Measurements from ENCODE around the gene NCOA3.

The NCOA3 gene

DNA sequence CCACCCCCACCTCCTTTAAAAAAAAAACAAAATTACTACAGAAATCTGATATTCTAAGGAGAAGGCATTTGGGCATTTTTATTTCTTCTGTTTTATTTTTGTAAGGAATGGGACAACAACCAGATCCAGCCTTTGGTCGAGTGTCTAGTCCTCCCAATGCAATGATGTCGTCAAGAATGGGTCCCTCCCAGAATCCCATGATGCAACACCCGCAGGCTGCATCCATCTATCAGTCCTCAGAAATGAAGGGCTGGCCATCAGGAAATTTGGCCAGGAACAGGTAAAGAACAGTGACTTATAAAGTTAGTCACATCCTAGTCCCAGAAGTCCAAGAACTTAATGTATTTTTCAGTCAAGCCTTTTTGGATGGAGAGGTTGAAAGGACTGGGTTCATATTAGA is 150.6 kb downstream of the NCOA3 start:
- TF ChIP-seq, protein P1, sequence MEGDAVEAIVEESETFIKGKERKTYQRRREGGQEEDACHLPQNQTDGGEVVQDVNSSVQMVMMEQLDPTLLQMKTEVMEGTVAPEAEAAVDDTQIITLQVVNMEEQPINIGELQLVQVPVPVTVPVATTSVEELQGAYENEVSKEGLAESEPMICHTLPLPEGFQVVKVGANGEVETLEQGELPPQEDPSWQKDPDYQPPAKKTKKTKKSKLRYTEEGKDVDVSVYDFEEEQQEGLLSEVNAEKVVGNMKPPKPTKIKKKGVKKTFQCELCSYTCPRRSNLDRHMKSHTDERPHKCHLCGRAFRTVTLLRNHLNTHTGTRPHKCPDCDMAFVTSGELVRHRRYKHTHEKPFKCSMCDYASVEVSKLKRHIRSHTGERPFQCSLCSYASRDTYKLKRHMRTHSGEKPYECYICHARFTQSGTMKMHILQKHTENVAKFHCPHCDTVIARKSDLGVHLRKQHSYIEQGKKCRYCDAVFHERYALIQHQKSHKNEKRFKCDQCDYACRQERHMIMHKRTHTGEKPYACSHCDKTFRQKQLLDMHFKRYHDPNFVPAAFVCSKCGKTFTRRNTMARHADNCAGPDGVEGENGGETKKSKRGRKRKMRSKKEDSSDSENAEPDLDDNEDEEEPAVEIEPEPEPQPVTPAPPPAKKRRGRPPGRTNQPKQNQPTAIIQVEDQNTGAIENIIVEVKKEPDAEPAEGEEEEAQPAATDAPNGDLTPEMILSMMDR (IDR thresholded peaks at IDR 0.05) = no peak
- Histone ChIP-seq H3K27ac (no peak overlapping the region), H3K4me3 (no peak overlapping the region)
- no peak for DNase-seq (ENCODE audit: low spot score)

DNA sequence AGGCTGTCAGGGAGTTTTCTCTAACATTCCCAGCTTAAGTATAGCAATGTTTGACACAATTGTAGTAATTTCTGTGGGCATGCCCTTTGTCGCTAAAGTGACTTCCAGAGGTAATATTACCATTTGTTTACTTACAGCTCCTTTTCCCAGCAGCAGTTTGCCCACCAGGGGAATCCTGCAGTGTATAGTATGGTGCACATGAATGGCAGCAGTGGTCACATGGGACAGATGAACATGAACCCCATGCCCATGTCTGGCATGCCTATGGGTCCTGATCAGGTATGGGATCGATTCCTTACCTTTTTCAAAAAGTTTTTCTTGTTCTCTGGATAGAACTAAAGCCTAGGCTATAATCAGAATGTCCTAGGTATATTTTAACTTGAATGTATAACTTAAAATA is 151.1 kb downstream of the NCOA3 start:
- no peak overlapping the region for H3K4me3 ChIP-seq
- DNase-seq (ENCODE audit: low spot score) = no peak
- H3K27ac ChIP-seq = no peak overlapping the region
- TF ChIP-seq, protein P1 (IDR thresholded peaks at IDR 0.05) = no peak

DNA sequence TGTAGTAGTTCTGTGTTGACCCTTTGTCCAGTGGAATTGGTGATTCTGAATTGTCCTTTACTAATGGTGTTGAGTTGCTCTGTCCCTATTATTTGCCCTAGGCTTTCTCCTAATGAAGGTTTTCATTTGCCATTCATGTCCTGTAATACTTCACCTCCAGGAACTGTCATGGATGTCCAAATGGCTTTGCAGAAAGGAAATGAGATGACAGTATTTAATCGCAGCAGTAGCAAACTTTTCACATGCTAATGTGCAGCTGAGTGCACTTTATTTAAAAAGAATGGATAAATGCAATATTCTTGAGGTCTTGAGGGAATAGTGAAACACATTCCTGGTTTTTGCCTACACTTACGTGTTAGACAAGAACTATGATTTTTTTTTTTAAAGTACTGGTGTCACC is 152.2 kb downstream of the NCOA3 start:
- H3K27ac ChIP-seq = no peak overlapping the region
- no peak for DNase-seq (ENCODE audit: low spot score)
- H3K4me3 ChIP-seq = no peak overlapping the region
- TF ChIP-seq, protein P1 (IDR thresholded peaks at IDR 0.05) = no peak

DNA sequence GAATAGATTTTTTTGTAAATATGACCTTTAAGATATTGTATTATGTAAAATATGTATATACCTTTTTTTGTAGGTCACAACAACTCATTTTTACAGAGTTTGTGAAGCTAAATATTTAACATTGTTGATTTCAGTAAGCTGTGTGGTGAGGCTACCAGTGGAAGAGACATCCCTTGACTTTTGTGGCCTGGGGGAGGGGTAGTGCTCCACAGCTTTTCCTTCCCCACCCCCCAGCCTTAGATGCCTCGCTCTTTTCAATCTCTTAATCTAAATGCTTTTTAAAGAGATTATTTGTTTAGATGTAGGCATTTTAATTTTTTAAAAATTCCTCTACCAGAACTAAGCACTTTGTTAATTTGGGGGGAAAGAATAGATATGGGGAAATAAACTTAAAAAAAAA is 152.7 kb downstream of the NCOA3 start:
- no peak for DNase-seq (ENCODE audit: low spot score)
- Histone ChIP-seq H3K4me3 (no peak overlapping the region), H3K27ac (no peak overlapping the region)
- TF ChIP-seq, protein P1 (IDR thresholded peaks at IDR 0.05) = no peak

DNA sequence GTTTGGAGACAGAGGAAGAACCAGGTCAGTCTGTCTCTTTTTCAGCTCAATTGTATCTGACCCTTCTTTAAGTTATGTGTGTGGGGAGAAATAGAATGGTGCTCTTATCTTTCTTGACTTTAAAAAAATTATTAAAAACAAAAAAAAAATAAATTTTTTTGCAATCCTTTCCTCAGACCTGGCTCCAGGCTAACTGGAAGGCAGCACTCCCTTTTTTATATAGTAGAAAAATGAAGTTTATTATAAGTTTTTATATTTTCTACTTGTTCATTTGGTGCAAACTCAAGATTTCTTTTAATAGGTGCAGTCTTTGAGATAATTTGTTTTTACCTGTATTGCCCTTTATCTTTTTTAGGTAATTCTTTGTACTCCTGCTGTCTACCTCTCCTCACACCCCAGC is 153.9 kb downstream of the NCOA3 start:
- Histone ChIP-seq H3K27ac (no peak overlapping the region), H3K4me3 (no peak overlapping the region)
- DNase-seq (ENCODE audit: low spot score) = no peak
- TF ChIP-seq, protein P1 (IDR thresholded peaks at IDR 0.05) = no peak

DNA sequence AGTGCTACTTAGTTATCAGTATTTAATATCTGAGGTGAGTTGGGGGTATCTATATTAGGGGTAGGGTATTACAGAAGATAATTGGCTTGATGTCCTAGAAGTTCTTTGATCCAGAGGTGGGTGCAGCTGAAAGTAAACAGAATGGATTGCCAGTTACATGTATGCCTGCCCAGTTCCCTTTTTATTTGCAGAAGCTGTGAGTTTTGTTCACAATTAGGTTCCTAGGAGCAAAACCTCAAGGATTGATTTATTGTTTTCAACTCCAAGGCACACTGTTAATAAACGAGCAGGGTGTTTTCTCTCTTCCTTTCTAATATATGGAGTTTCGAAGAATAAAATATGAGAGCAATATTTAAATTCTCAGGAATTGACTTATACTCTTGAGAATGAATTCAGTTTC is 154.6 kb downstream of the NCOA3 start:
- H3K27ac ChIP-seq = no peak overlapping the region
- TF ChIP-seq, protein P1 (IDR thresholded peaks at IDR 0.05) = no peak
- DNase-seq (ENCODE audit: low spot score) = no peak
- H3K4me3 ChIP-seq = no peak overlapping the region

DNA sequence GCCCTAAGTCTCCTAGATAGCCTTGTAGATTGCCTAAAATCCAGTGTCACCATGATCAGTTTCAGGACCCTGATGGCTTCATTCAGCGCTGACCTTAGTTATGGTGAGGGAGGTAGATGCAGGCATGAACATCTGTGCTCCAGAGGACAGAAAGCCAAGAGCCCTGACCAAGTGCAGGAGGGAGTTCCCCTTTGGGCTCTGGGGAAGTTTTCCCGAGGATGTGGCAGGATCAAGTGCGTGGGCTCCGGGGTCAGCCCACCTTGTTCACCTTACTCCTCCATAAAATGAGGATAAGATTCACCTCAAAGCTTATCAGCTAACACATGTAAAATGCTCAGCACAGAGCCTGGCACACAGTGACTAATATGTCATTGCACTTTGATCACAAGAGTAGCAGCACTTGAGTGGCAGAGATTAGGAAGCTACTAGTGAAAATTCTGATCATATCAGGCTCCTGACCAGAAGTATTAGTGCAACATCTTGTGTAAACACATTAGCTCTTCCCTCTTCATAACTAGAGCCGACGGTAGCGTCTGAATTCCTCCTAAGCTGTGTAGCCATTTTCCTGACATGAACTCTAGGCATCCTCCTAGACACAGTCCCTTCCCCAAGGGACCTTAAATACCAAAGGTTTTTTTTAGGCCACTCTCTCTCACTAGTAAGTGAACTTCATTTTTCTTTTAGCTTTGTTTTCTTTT is 158.4 kb downstream of the NCOA3 start:
- TF ChIP-seq, protein P1 (IDR thresholded peaks at IDR 0.05) = no peak
- H3K27ac ChIP-seq = no peak overlapping the region
- no peak overlapping the region for H3K4me3 ChIP-seq
- DNase-seq (ENCODE audit: low spot score) = no peak
